Spinal cord (tissue), 10 donors: ENCODE results near the gene TBC1D8. TPM values are rescaled to one million over a fixed set of nuclear protein-coding genes. Genes with fewer than 3 reads are reported as not detected.

Source experiments
- DNase-seq, 6 donors: peaks; one replicate each; pipeline versions ENCODE4 v3.0.0 to v3.0.0-alpha.2; 2013 to 2015; ENCODE audit warnings: low spot score in 6 of 6, low read depth in 4 of 6
- H3K27ac ChIP-seq: one replicate; pipeline ENCODE4 v1.5.1; 2013; ENCODE audit warnings: low read depth, low read length, control low read depth
- H3K27me3 ChIP-seq: one replicate; pipeline ENCODE4 v1.6.1; 2013; ENCODE audit warnings: low read length; ENCODE audit not compliant: control insufficient read depth, insufficient read depth
- H3K36me3 ChIP-seq: one replicate; pipeline ENCODE4 v1.6.1; 2013; ENCODE audit warnings: low read length; ENCODE audit not compliant: control insufficient read depth, insufficient read depth
- H3K4me1 ChIP-seq: one replicate; pipeline ENCODE4 v1.6.1; 2013; ENCODE audit warnings: low read length; ENCODE audit not compliant: control insufficient read depth, insufficient read depth
- H3K4me3 ChIP-seq: one replicate; pipeline ENCODE4 v1.5.1; 2013; ENCODE audit warnings: low read depth, low read length, control low read depth
- H3K9me3 ChIP-seq: one replicate; pipeline ENCODE4 v1.6.1; 2013; ENCODE audit warnings: low read length; ENCODE audit not compliant: control insufficient read depth, insufficient read depth
- WGBS: methylation state at CpG from one replicate; pipeline ENCODE4 v1.1.5; 2013; ENCODE audit warnings: missing lambda C conversion rate; ENCODE audit not compliant: insufficient coverage; 5-methylcytosine and 5-hydroxymethylcytosine counted together
- polyA plus RNA-seq, 2 donors: library from polyadenylated mRNA; unstranded; fragments of 120-200 nt; gene quantifications; one replicate each; pipeline ENCODE4 v1.2.1, GENCODE V29; 2013; ENCODE audit not compliant: insufficient read length in 2 of 2
- total RNA-seq, 2 donors: library from RNA; depleted of rRNA in 1 of 2; stranded (reverse); fragments of 120-200 nt in 1 of 2; fragments of >200 nt in 1 of 2; gene quantifications; one replicate each; pipeline versions ENCODE4 v1.2.3 to v1.2.4, GENCODE V29; 2013 to 2014
- donor health status: healthy.

Gene TBC1D8
- total and polyA plus RNA-seq, 4 donors, result 16.7 to 21.3 (median 18.0) TPM

- no peaks in the 10 kb centered on the region for H3K9me3 ChIP-seq
- H3K27ac ChIP-seq, result no peak overlapping the region
- WGBS, result no CpG with 5 or more reads among the region's 6 CpGs
- H3K36me3 ChIP-seq, result peaks cover 25% of the 10 kb centered on the region
- no peak for DNase-seq
- no peaks in the 10 kb centered on the region for H3K27me3 ChIP-seq
- peaks cover 8% of the 10 kb centered on the region for H3K4me1 ChIP-seq
- H3K4me3 ChIP-seq, result no peak overlapping the region
These were observed 153.0 kb downstream of the TBC1D8 start for GRCh38 chr2:100998235-100998573.

GRCh38 chr2:100997509-100998234 lies 153.5 kb downstream of the TBC1D8 start:
- H3K4me1 ChIP-seq, result peaks cover 5% of the 10 kb centered on the region
- WGBS, result 100% methylated on average over 1 of the region's 5 CpGs
- no peaks in the 10 kb centered on the region for H3K27me3 ChIP-seq
- H3K9me3 ChIP-seq, result no peaks in the 10 kb centered on the region
- H3K36me3 ChIP-seq, result peaks cover 25% of the 10 kb centered on the region
- no peak overlapping the region for H3K4me3 ChIP-seq
- no peak overlapping the region for H3K27ac ChIP-seq
- DNase-seq, result no peak

- no peaks in the 10 kb centered on the region for H3K9me3 ChIP-seq
- no peak overlapping the region for H3K4me3 ChIP-seq
- no peak overlapping the region for H3K27ac ChIP-seq
- H3K36me3 ChIP-seq, result peaks cover 38% of the 10 kb centered on the region
- H3K27me3 ChIP-seq, result no peaks in the 10 kb centered on the region
- DNase-seq, result no peak
- 88% methylated on average over 20 of the region's 28 CpGs for WGBS
- no peaks in the 10 kb centered on the region for H3K4me1 ChIP-seq
These were observed 155.7 kb downstream of the TBC1D8 start for GRCh38 chr2:100995309-100996075.

- Histone ChIP-seq H3K4me3 (no peak overlapping the region), H3K27me3 (no peaks in the 10 kb centered on the region), H3K36me3 (peaks cover 51% of the 10 kb centered on the region), H3K9me3 (no peaks in the 10 kb centered on the region), H3K4me1 (no peaks in the 10 kb centered on the region), H3K27ac (no peak overlapping the region)
- over 99% methylated on average over 12 of the region's 17 CpGs for WGBS
- DNase-seq, result no peak
These were observed 157.9 kb downstream of the TBC1D8 start for GRCh38 chr2:100993294-100993693.

- H3K27me3 ChIP-seq, result no peaks in the 10 kb centered on the region
- peaks cover 55% of the 10 kb centered on the region for H3K36me3 ChIP-seq
- no peak for DNase-seq
- H3K4me1 ChIP-seq, result no peaks in the 10 kb centered on the region
- H3K4me3 ChIP-seq, result no peak overlapping the region
- H3K9me3 ChIP-seq, result no peaks in the 10 kb centered on the region
- H3K27ac ChIP-seq, result no peak overlapping the region
- 94% methylated on average over 5 of the region's 6 CpGs for WGBS
These were observed 158.9 kb downstream of the TBC1D8 start for GRCh38 chr2:100992262-100992661.

GRCh38 chr2:100991404-100991773 lies 159.8 kb downstream of the TBC1D8 start:
- no peak for DNase-seq
- 85% methylated on average over 4 of the region's 5 CpGs for WGBS
- H3K9me3 ChIP-seq, result no peaks in the 10 kb centered on the region
- no peaks in the 10 kb centered on the region for H3K4me1 ChIP-seq
- H3K27me3 ChIP-seq, result no peaks in the 10 kb centered on the region
- peaks cover 55% of the 10 kb centered on the region for H3K36me3 ChIP-seq
- no peak overlapping the region for H3K4me3 ChIP-seq
- H3K27ac ChIP-seq, result no peak overlapping the region

GRCh38 chr2:100990650-100991403 lies 160.4 kb downstream of the TBC1D8 start:
- no peak for DNase-seq
- no peaks in the 10 kb centered on the region for H3K27me3 ChIP-seq
- peaks cover 55% of the 10 kb centered on the region for H3K36me3 ChIP-seq
- 68% methylated on average over 23 of the region's 24 CpGs for WGBS
- no peaks in the 10 kb centered on the region for H3K9me3 ChIP-seq
- H3K4me3 ChIP-seq, result no peak overlapping the region
- H3K4me1 ChIP-seq, result no peaks in the 10 kb centered on the region
- no peak overlapping the region for H3K27ac ChIP-seq

GRCh38 chr2:100990166-100990565 lies 161.0 kb downstream of the TBC1D8 start:
- Histone ChIP-seq H3K27ac (no peak overlapping the region), H3K4me1 (no peaks in the 10 kb centered on the region), H3K27me3 (no peaks in the 10 kb centered on the region), H3K9me3 (no peaks in the 10 kb centered on the region), H3K4me3 (no peak overlapping the region), H3K36me3 (peaks cover 49% of the 10 kb centered on the region)
- DNase-seq, result no peak
- 90% methylated on average over 8 of the region's 9 CpGs for WGBS

- DNase-seq, result no peak
- 83% methylated on average over 3 of the region's 3 CpGs for WGBS
- H3K4me1 ChIP-seq, result no peaks in the 10 kb centered on the region
- no peaks in the 10 kb centered on the region for H3K9me3 ChIP-seq
- peaks cover 44% of the 10 kb centered on the region for H3K36me3 ChIP-seq
- H3K27ac ChIP-seq, result no peak overlapping the region
- H3K4me3 ChIP-seq, result no peak overlapping the region
- no peaks in the 10 kb centered on the region for H3K27me3 ChIP-seq
These were observed 161.5 kb downstream of the TBC1D8 start for GRCh38 chr2:100989666-100990065.
